ENCODE data around the gene C15orf39.
"Not testable (repeated sequence)": the region's sequence is repeated elsewhere in the genome, so short reads cannot be mapped to it uniquely, and the experiment has no call there.

Gene C15orf39

GRCh38 chr15:75201616-75202250 lies at the start of gene C15orf39:
TSS of gene C15orf39 (plus strand) at chr15:75201882. CDS start at chr15:75206049, 4,167 bp downstream.
- DNase-seq (ENCODE audit: low read depth): peak; percentile 43

- DNase-seq (ENCODE audit: low read depth): no peak
Observed at GRCh38 chr15:75152382-75153079, 49.2 kb upstream of the C15orf39 start.

GRCh38 chr15:75153087-75153486 lies 48.6 kb upstream of the C15orf39 start:
- no peak for DNase-seq (ENCODE audit: low read depth)

GRCh38 chr15:75153565-75154276 lies 48.0 kb upstream of the C15orf39 start:
- no peak for DNase-seq (ENCODE audit: low read depth)

GRCh38 chr15:75154461-75155062 lies 47.1 kb upstream of the C15orf39 start:
- no peak for DNase-seq (ENCODE audit: low read depth)

GRCh38 chr15:75156326-75157215 lies 45.1 kb upstream of the C15orf39 start:
- DNase-seq (ENCODE audit: low read depth): no peak

- DNase-seq (ENCODE audit: low read depth): no peak
Observed at GRCh38 chr15:75158402-75158801, 43.3 kb upstream of the C15orf39 start.

GRCh38 chr15:75159244-75159643 lies 42.4 kb upstream of the C15orf39 start:
- no peak for DNase-seq (ENCODE audit: low read depth)

GRCh38 chr15:75161106-75161916 lies 40.4 kb upstream of the C15orf39 start:
- no peak for DNase-seq (ENCODE audit: low read depth)

GRCh38 chr15:75161917-75162414 lies 39.7 kb upstream of the C15orf39 start:
- DNase-seq (ENCODE audit: low read depth): no peak

- DNase-seq (ENCODE audit: low read depth): no peak
Observed at GRCh38 chr15:75163150-75163564, 38.5 kb upstream of the C15orf39 start.

- DNase-seq (ENCODE audit: low read depth): no peak
Observed at GRCh38 chr15:75164625-75165350, 36.9 kb upstream of the C15orf39 start.

- not testable (repeated sequence) for DNase-seq (ENCODE audit: low read depth)
Observed at GRCh38 chr15:75166489-75167063, 35.1 kb upstream of the C15orf39 start.

- peak; percentile 64 for DNase-seq (ENCODE audit: low read depth)
Observed at GRCh38 chr15:75167588-75168350, 33.9 kb upstream of the C15orf39 start.

- DNase-seq (ENCODE audit: low read depth): no peak
Observed at GRCh38 chr15:75168374-75168773, 33.3 kb upstream of the C15orf39 start.

- DNase-seq (ENCODE audit: low read depth): no peak
Observed at GRCh38 chr15:75170203-75170602, 31.5 kb upstream of the C15orf39 start.

- DNase-seq (ENCODE audit: low read depth): no peak
Observed at GRCh38 chr15:75170711-75171341, 30.9 kb upstream of the C15orf39 start.

- peak; percentile 72 for DNase-seq (ENCODE audit: low read depth)
Observed at GRCh38 chr15:75171408-75171807, 30.3 kb upstream of the C15orf39 start.

All from stromal cell of bone marrow (primary cell).